Esophagus muscularis mucosa (tissue), 4 donors: ENCODE measurements around the gene NCOA3. TPM values are rescaled to one million over a fixed set of nuclear protein-coding genes. Genes with fewer than 3 reads are reported as not detected.

ENCODE experiments used
- DNase-seq: peaks from one replicate; pipeline ENCODE4 v3.0.0-alpha.2; 2017; ENCODE audit errors: extremely low spot score
- H3K27ac ChIP-seq, 4 donors: fragments of 200-600 bp; sonication (generic); replicated peaks in 1 of 4; 1 replicate in 3 of 4; 2 replicates in 1 of 4; pipeline ENCODE4 v1.5.1; 2016 to 2019; ENCODE audit warnings: mild to moderate bottlenecking in 1 of 4
- H3K27me3 ChIP-seq, 4 donors: fragments of 200-600 bp; sonication (generic); one replicate each; pipeline versions ENCODE4 v1.5.1 to v1.6.0; 2016 to 2019
- H3K36me3 ChIP-seq, 4 donors: fragments of 200-600 bp; sonication (generic); one replicate each; pipeline ENCODE4 v1.5.1; 2016 to 2019
- H3K4me1 ChIP-seq, 4 donors: fragments of 200-600 bp; sonication (generic); one replicate each; pipeline ENCODE4 v1.5.1; 2016 to 2019
- H3K4me3 ChIP-seq, 4 donors: fragments of 200-600 bp; sonication (generic); 1 replicate in 2 of 4; 2 replicates in 2 of 4; pipeline ENCODE4 v1.5.1; 2016 to 2019; ENCODE audit warnings: mild to moderate bottlenecking in 4 of 4, moderate library complexity in 1 of 4
- H3K9me3 ChIP-seq, 4 donors: fragments of 200-600 bp; sonication (generic); 1 replicate in 3 of 4; 2 replicates in 1 of 4; pipeline ENCODE4 v1.5.1; 2016 to 2019
- CTCF ChIP-seq, 3 experiments: fragments of 200-600 bp in 2 of 3; fragments of 450-650 bp in 1 of 3; sonication (generic) in 2 of 3; IDR thresholded peaks; one replicate each; pipeline ENCODE4 v1.5.1; 2017 to 2019; ENCODE audit warnings: antibody characterized with exemption in 3 of 3, mild to moderate bottlenecking in 2 of 3, moderate library complexity in 1 of 3
- EP300 ChIP-seq: sonication (generic); formaldehyde crosslinking; IDR thresholded peaks from one replicate; pipeline ENCODE4 v1.6.1; 2017; ENCODE audit warnings: antibody characterized with exemption
- POLR2A ChIP-seq: fragments of 450-650 bp; IDR thresholded peaks from one replicate; pipeline ENCODE4 v1.6.1; 2017; ENCODE audit warnings: antibody characterized with exemption, moderate library complexity, mild to moderate bottlenecking, low read depth
- POLR2AphosphoS5 ChIP-seq, 2 donors: sonication (generic); formaldehyde crosslinking; IDR thresholded peaks; one replicate each; pipeline ENCODE4 v1.6.1; 2017; ENCODE audit warnings: antibody characterized with exemption in 2 of 2
- WGBS: methylation state at CpG from one replicate; pipeline ENCODE4 v1.1.5; 2018; 5-methylcytosine and 5-hydroxymethylcytosine counted together
- intact Hi-C: fragments of 100-400 bp; cut with DNase I; formaldehyde crosslinking; loops from one replicate; pipeline ENCODE4 v1.15.1; 2023
- total RNA-seq, 4 donors: library from RNA; depleted of rRNA; stranded (reverse); fragments of >200 nt; gene quantifications; one replicate each; pipeline versions ENCODE4 v1.1.0 to v1.2.1, GENCODE V29; 2016

Gene NCOA3
- total RNA-seq, 4 donors from 2014 or later, result 25.7 to 51.4 (median 35.8) TPM

DNA sequence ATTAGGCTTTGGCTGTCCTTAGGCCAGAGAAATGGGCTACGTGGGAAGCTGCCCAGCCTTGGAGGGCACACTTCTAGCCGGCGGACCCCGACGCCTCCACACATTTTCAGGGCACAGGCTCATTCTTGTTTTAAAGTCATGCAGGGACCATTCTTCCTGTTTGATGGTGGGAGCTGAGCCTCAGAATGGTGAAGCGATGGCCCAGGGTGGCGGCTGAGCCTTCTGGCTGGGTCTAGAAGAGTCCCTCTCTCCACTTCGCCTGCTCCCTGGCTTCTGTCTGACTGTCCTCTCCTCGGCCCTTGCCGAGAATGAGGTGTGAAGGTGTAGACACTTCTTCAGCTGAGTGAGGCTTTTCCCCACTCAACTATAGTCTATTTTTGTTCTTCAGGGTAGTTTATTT, 169.2 kb downstream of the NCOA3 start:
- no peak for DNase-seq
- WGBS, result 88% methylated on average over 10 of the region's 10 CpGs

GRCh38 chr20:47672166-47672565, 170.5 kb downstream of the NCOA3 start:
- Histone ChIP-seq H3K9me3 (no peaks in the 10 kb centered on the region), H3K27me3 (no peaks in the 10 kb centered on the region), H3K36me3 (peaks cover 7 to 97% (median 57%) of the 10 kb centered on the region in 4 donors), H3K27ac (no peak overlapping the region), H3K4me3 (no peak overlapping the region), H3K4me1 (no peaks in the 10 kb centered on the region)
- no peak for DNase-seq
- intact Hi-C loops, result no loop called here
- TF ChIP-seq POLR2AphosphoS5 (IDR thresholded peaks at IDR 0.05) (no peak), EP300 (no peak), POLR2A (no peak), CTCF (IDR thresholded peaks at IDR 0.05) (no peak)
- 96% methylated on average over 8 of the region's 15 CpGs for WGBS

More for the DNA sequence above, 169.2 kb downstream of the NCOA3 start:
- Histone ChIP-seq H3K4me3 (no peak overlapping the region), H3K36me3 (peaks cover under 1 to 94% (median 56%) of the 10 kb centered on the region in 4 donors), H3K9me3 (no peaks in the 10 kb centered on the region), H3K4me1 (no peaks in the 10 kb centered on the region), H3K27ac (no peak overlapping the region), H3K27me3 (no peaks in the 10 kb centered on the region)
- TF ChIP-seq CTCF (IDR thresholded peaks at IDR 0.05), result no peak
- intact Hi-C loops, result no loop called here

GRCh38 chr20:47672886-47673670, 171.4 kb downstream of the NCOA3 start:
- 95% methylated on average over 16 of the region's 16 CpGs for WGBS
- no peak for TF ChIP-seq CTCF (IDR thresholded peaks at IDR 0.05)
- TF ChIP-seq POLR2AphosphoS5 (IDR thresholded peaks at IDR 0.05), result no peak
- TF ChIP-seq EP300, result no peak
- no peak for TF ChIP-seq POLR2A
- intact Hi-C loops, result no loop called here

GRCh38 chr20:47673671-47673955, 171.9 kb downstream of the NCOA3 start:
- no peak for DNase-seq
- intact Hi-C loops, result no loop called here
- Histone ChIP-seq H3K27me3 (no peaks in the 10 kb centered on the region), H3K4me3 (no peak overlapping the region), H3K27ac (no peak overlapping the region), H3K4me1 (peaks cover 0 to 10% (median 6%) of the 10 kb centered on the region in 4 donors), H3K9me3 (no peaks in the 10 kb centered on the region), H3K36me3 (peaks cover 11 to 89% (median 54%) of the 10 kb centered on the region in 4 donors)
- WGBS, result 91% methylated on average over 5 of the region's 6 CpGs
- TF ChIP-seq EP300, result no peak
- no peak for TF ChIP-seq POLR2A
- TF ChIP-seq CTCF (IDR thresholded peaks at IDR 0.05), result no peak
- no peak for TF ChIP-seq POLR2AphosphoS5 (IDR thresholded peaks at IDR 0.05)

More at GRCh38 chr20:47672886-47673670, 171.4 kb downstream of the NCOA3 start:
- Histone ChIP-seq H3K4me3 (no peak overlapping the region), H3K27ac (no peak overlapping the region), H3K4me1 (peaks cover 0 to 6% (median 2%) of the 10 kb centered on the region in 4 donors), H3K36me3 (peaks cover 11 to 94% (median 58%) of the 10 kb centered on the region in 4 donors), H3K27me3 (no peaks in the 10 kb centered on the region), H3K9me3 (no peaks in the 10 kb centered on the region)
- no peak for DNase-seq

DNA sequence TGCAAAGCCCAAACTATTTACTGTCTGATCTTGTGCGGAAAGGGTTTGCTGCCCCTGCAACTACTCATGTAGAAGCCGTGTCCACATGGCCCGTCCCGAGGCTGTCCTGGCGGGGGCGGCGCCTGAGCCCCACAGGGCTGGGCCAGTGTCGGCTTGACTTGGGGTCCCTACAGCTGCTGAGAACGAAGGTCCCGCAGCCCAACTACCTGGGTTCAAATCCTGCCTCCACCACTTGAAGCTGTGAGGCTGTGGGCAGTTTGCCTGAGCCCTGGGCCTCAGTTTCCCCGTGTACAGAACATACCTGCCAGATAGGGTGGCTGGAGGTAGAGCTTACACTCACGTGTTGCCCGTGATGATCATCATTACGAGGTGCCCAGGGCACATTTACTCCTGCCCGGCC, 172.5 kb downstream of the NCOA3 start:
- Histone ChIP-seq H3K27me3 (no peaks in the 10 kb centered on the region), H3K9me3 (no peaks in the 10 kb centered on the region), H3K36me3 (peaks cover 11 to 83% (median 50%) of the 10 kb centered on the region in 4 donors), H3K27ac (no peak overlapping the region), H3K4me1 (peaks cover 0 to 11% (median 6%) of the 10 kb centered on the region in 4 donors), H3K4me3 (no peak overlapping the region)
- intact Hi-C loops, result no loop called here
- TF ChIP-seq CTCF (IDR thresholded peaks at IDR 0.05), result no peak
- TF ChIP-seq POLR2A, result no peak
- TF ChIP-seq EP300, result no peak
- TF ChIP-seq POLR2AphosphoS5 (IDR thresholded peaks at IDR 0.05), result no peak
- 91% methylated on average over 10 of the region's 15 CpGs for WGBS
- DNase-seq, result no peak
